Activated T-helper 2 cell treated with anti-CD3 and anti-CD28 coated beads, Interferon-gamma antibody, Interleukin-2, Interleukin-4, amounts not matched to agents 10 μg/mL and 5 μg/mL and 100 μg/mL, durations not matched to agents 14 hours and 24 hours and 36 hours (primary cell): Measurements from ENCODE around the gene NBEA. TPM values are rescaled to one million over a fixed set of nuclear protein-coding genes. Genes with fewer than 3 reads are reported as not detected.

Experiments used
- DNase-seq: peaks from one replicate; pipeline ENCODE4 v3.0.0; 2021; ENCODE audit warnings: low spot score
- H3K27ac Mint-ChIP-seq: one replicate; pipeline ENCODE4 v1.8.0; 2021; ENCODE audit warnings: mixed read lengths
- H3K27me3 Mint-ChIP-seq: one replicate; pipeline ENCODE4 v1.8.0; 2021; ENCODE audit warnings: low read depth, mixed read lengths
- H3K36me3 Mint-ChIP-seq: one replicate; pipeline ENCODE4 v1.8.0; 2021; ENCODE audit warnings: low read depth, mixed read lengths
- H3K4me1 Mint-ChIP-seq: one replicate; pipeline ENCODE4 v1.8.0; 2021; ENCODE audit warnings: low read depth, mixed read lengths
- H3K4me3 Mint-ChIP-seq: one replicate; pipeline ENCODE4 v1.8.0; 2021; ENCODE audit warnings: low read depth, mild to moderate bottlenecking, moderate library complexity, mixed read lengths
- H3K9me3 Mint-ChIP-seq: one replicate; pipeline ENCODE4 v1.8.0; 2021; ENCODE audit warnings: mixed read lengths
- intact Hi-C: fragments of 100-400 bp; cut with micrococcal nuclease; formaldehyde crosslinking; loops from one replicate; pipeline ENCODE4 v1.15.1; 2023
- total RNA-seq: library from RNA; stranded (reverse); gene quantifications from 2 replicates; pipeline ENCODE4 v1.2.3, GENCODE V29; 2022

NBEA gene
- total RNA-seq, 1 donor from 2014 or later, result 0.14 TPM

GRCh38 chr13:35349673-35350278 is 407.7 kb downstream of the NBEA start:
- H3K9me3 Mint-ChIP-seq, result no peaks in the 10 kb centered on the region
- no peaks in the 10 kb centered on the region for H3K4me1 Mint-ChIP-seq
- H3K27ac Mint-ChIP-seq, result no peak overlapping the region
- H3K27me3 Mint-ChIP-seq, result no peaks in the 10 kb centered on the region
- H3K36me3 Mint-ChIP-seq, result no peaks in the 10 kb centered on the region
- no peak for DNase-seq
- intact Hi-C loops, result no loop called here
- H3K4me3 Mint-ChIP-seq, result no peak overlapping the region

- no peak for DNase-seq
- intact Hi-C loops, result no loop called here
- H3K36me3 Mint-ChIP-seq, result no peaks in the 10 kb centered on the region
- H3K4me1 Mint-ChIP-seq, result no peaks in the 10 kb centered on the region
- no peak overlapping the region for H3K27ac Mint-ChIP-seq
- no peaks in the 10 kb centered on the region for H3K9me3 Mint-ChIP-seq
- no peaks in the 10 kb centered on the region for H3K27me3 Mint-ChIP-seq
- H3K4me3 Mint-ChIP-seq, result no peak overlapping the region
Measured at GRCh38 chr13:35354285-35354684, 412.2 kb downstream of the NBEA start.

- Mint-ChIP-seq H3K4me3 (no peak overlapping the region), H3K27ac (no peak overlapping the region), H3K36me3 (no peaks in the 10 kb centered on the region), H3K4me1 (no peaks in the 10 kb centered on the region), H3K9me3 (no peaks in the 10 kb centered on the region), H3K27me3 (no peaks in the 10 kb centered on the region)
- intact Hi-C loops, result no loop called here
- no peak for DNase-seq
Measured at GRCh38 chr13:35354882-35355281, 412.8 kb downstream of the NBEA start.

GRCh38 chr13:35356572-35356971 is 414.5 kb downstream of the NBEA start:
- intact Hi-C loops, result no loop called here
- Mint-ChIP-seq H3K27ac (no peak overlapping the region), H3K27me3 (no peaks in the 10 kb centered on the region), H3K36me3 (no peaks in the 10 kb centered on the region), H3K9me3 (no peaks in the 10 kb centered on the region), H3K4me3 (no peak overlapping the region), H3K4me1 (no peaks in the 10 kb centered on the region)
- no peak for DNase-seq

GRCh38 chr13:35365883-35366282 is 423.8 kb downstream of the NBEA start:
- no peak overlapping the region for H3K27ac Mint-ChIP-seq
- intact Hi-C loops, result no loop called here
- no peak overlapping the region for H3K4me3 Mint-ChIP-seq
- no peaks in the 10 kb centered on the region for H3K36me3 Mint-ChIP-seq
- no peak for DNase-seq
- H3K9me3 Mint-ChIP-seq, result peaks cover 16% of the 10 kb centered on the region
- H3K4me1 Mint-ChIP-seq, result no peaks in the 10 kb centered on the region
- H3K27me3 Mint-ChIP-seq, result no peaks in the 10 kb centered on the region

- no peak for DNase-seq
- Mint-ChIP-seq H3K36me3 (no peaks in the 10 kb centered on the region), H3K4me1 (no peaks in the 10 kb centered on the region), H3K27ac (no peak overlapping the region), H3K9me3 (peaks cover 30% of the 10 kb centered on the region), H3K4me3 (no peak overlapping the region), H3K27me3 (no peaks in the 10 kb centered on the region)
- intact Hi-C loops, result no loop called here
Measured at GRCh38 chr13:35367586-35367985, 425.5 kb downstream of the NBEA start.

- Mint-ChIP-seq H3K9me3 (no peaks in the 10 kb centered on the region), H3K27ac (no peak overlapping the region), H3K4me1 (no peaks in the 10 kb centered on the region), H3K36me3 (no peaks in the 10 kb centered on the region), H3K27me3 (no peaks in the 10 kb centered on the region), H3K4me3 (no peak overlapping the region)
- intact Hi-C loops, result no loop called here
- no peak for DNase-seq
Measured at GRCh38 chr13:35378939-35379338, 436.9 kb downstream of the NBEA start.

GRCh38 chr13:35379663-35380062 is 437.6 kb downstream of the NBEA start:
- Mint-ChIP-seq H3K27ac (no peak overlapping the region), H3K4me1 (no peaks in the 10 kb centered on the region), H3K36me3 (no peaks in the 10 kb centered on the region), H3K9me3 (no peaks in the 10 kb centered on the region), H3K4me3 (no peak overlapping the region), H3K27me3 (no peaks in the 10 kb centered on the region)
- intact Hi-C loops, result no loop called here
- DNase-seq, result no peak

- no peak overlapping the region for H3K27ac Mint-ChIP-seq
- intact Hi-C loops, result no loop called here
- H3K4me3 Mint-ChIP-seq, result no peak overlapping the region
- no peaks in the 10 kb centered on the region for H3K9me3 Mint-ChIP-seq
- H3K4me1 Mint-ChIP-seq, result no peaks in the 10 kb centered on the region
- H3K27me3 Mint-ChIP-seq, result no peaks in the 10 kb centered on the region
- DNase-seq, result no peak
- H3K36me3 Mint-ChIP-seq, result no peaks in the 10 kb centered on the region
Measured at GRCh38 chr13:35387682-35388250, 445.7 kb downstream of the NBEA start.

GRCh38 chr13:35388441-35389355 is 446.6 kb downstream of the NBEA start:
- Mint-ChIP-seq H3K9me3 (no peaks in the 10 kb centered on the region), H3K36me3 (no peaks in the 10 kb centered on the region), H3K27me3 (no peaks in the 10 kb centered on the region), H3K4me1 (no peaks in the 10 kb centered on the region), H3K4me3 (no peak overlapping the region), H3K27ac (no peak overlapping the region)
- intact Hi-C loops, result no loop called here
- DNase-seq, result no peak

GRCh38 chr13:35389535-35389934 is 447.5 kb downstream of the NBEA start:
- no peaks in the 10 kb centered on the region for H3K9me3 Mint-ChIP-seq
- no peaks in the 10 kb centered on the region for H3K36me3 Mint-ChIP-seq
- intact Hi-C loops, result no loop called here
- H3K27me3 Mint-ChIP-seq, result no peaks in the 10 kb centered on the region
- H3K27ac Mint-ChIP-seq, result no peak overlapping the region
- no peaks in the 10 kb centered on the region for H3K4me1 Mint-ChIP-seq
- DNase-seq, result no peak
- no peak overlapping the region for H3K4me3 Mint-ChIP-seq

GRCh38 chr13:35392768-35393167 is 450.7 kb downstream of the NBEA start:
- no peak for DNase-seq
- H3K4me3 Mint-ChIP-seq, result no peak overlapping the region
- no peaks in the 10 kb centered on the region for H3K27me3 Mint-ChIP-seq
- no peaks in the 10 kb centered on the region for H3K4me1 Mint-ChIP-seq
- H3K9me3 Mint-ChIP-seq, result no peaks in the 10 kb centered on the region
- no peaks in the 10 kb centered on the region for H3K36me3 Mint-ChIP-seq
- intact Hi-C loops, result no loop called here
- no peak overlapping the region for H3K27ac Mint-ChIP-seq

GRCh38 chr13:35393886-35394285 is 451.8 kb downstream of the NBEA start:
- Mint-ChIP-seq H3K36me3 (no peaks in the 10 kb centered on the region), H3K9me3 (no peaks in the 10 kb centered on the region)
- no peak for DNase-seq

More at GRCh38 chr13:35393886-35394285, 451.8 kb downstream of the NBEA start:
- Mint-ChIP-seq H3K4me3 (no peak overlapping the region), H3K27ac (no peak overlapping the region), H3K4me1 (no peaks in the 10 kb centered on the region), H3K27me3 (no peaks in the 10 kb centered on the region)
- intact Hi-C loops, result no loop called here
